ENCODE measurements around the gene UBE2J1.

The UBE2J1 gene

DNA sequence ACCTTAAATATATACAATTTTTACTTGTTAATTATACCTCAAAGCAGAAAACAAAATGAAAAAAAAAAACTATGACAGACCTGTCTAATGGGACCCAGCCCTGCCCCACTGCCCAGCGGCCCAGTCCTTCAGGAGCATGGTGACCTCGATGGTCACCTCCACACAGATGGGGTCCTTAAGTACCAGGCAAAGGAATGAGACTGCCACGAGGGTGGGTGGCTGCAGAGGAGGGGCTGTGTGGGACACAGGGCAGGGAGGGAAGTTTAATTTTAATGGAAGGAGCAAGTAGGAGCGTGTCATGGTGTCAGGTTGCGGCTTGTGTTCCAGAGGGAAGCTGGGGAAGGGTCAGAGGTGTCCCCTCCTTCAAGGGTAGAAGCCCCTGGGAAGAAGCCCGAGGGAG is 66.0 kb downstream of the UBE2J1 start:
- DNase-seq, result no peak

GRCh38 chr6:89284963-89285735 is 67.4 kb downstream of the UBE2J1 start:
- DNase-seq, result peak; percentile 55

DNA sequence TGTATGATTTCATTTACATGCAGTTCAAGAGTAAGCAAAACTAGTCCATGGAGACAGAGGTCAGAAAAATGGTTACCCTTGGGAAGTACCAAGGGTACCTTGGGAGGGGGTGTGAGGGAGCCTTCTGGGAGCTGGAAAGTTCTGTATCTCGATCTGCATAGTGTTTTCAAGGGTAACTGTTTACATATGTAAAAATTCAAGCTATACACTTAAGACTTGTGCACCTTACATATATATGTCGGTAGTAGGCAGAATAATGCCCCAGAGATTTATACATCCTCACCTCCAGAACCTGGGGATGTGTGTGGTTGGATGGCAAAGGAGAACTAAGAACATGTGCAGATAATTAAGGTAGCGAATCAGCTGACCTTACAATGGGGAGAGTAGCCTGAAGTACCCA is 68.4 kb downstream of the UBE2J1 start:
- DNase-seq, result no peak

GRCh38 chr6:89282749-89283148 is 69.8 kb downstream of the UBE2J1 start:
- peak; percentile 33 for DNase-seq

DNA sequence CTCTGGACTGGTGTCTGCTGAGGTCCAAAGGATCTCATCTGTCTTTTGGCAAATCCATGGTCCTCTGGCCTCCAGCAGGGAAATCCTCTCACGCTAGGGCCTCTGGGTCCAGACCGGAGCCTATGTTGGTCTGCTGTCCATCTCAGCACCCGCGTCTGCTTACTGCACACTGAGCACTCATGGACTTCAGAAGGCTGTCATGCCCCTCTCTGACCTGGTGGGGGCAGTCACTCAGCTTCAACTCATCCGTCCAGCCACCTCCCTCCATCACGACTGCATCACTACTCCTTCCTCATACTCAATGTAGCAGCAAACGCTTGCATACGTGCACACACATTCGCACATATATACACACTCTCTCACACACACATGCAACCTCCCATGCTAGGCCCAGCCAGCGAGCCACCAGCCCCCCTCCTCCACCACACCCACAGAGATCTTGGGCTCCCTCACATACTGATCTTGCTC is 70.7 kb downstream of the UBE2J1 start:
- DNase-seq, result peak; percentile 81

GRCh38 chr6:89278956-89279355 is 73.6 kb downstream of the UBE2J1 start:
- no peak for DNase-seq
